K562 (cell line): ENCODE measurements around the gene ELP1. TPM values are rescaled to one million over a fixed set of nuclear protein-coding genes. Genes with fewer than 3 reads are reported as not detected.

Experiments
- ATAC-seq: fragments of 200-7000 bp; cut with Tn5 transposase; 3 replicates; pipeline ENCODE4 v1.9.1; 2020; ENCODE audit warnings: moderate library complexity
- BruUV-seq: library from RNA; stranded (reverse); fragments of 400-500 nt; replicated peaks from 2 replicates; lab custom pipeline; 2021; lab: Mats Ljungman, UMichigan
- CTCF ChIA-PET: fragments of 300-600 bp; formaldehyde crosslinking; extraction: SDS; loops from one replicate; lab custom pipeline; 2021; ENCODE audit warnings: low intra/inter-chr PET ratio; lab: Yijun Ruan, JAX
- POLR2A ChIA-PET: fragments of 300-600, 350-650 bp; sonication (Branson Sonifier 250); formaldehyde crosslinking; extraction: SDS; loops from one replicate; lab custom pipeline; 2021; ENCODE audit warnings: antibody characterized with exemption, inconsistent platforms; lab: Yijun Ruan, JAX
- DNase-seq, 4 experiments: peaks; one replicate each; pipeline versions ENCODE4 v3.0.0 to v3.0.0-alpha.2; 2011 to 2018; ENCODE audit warnings: low spot score in 3 of 4, mixed read lengths in 3 of 4; ENCODE audit errors: extremely low read depth in 1 of 4
- FAIRE-seq: peaks from 2 replicates; lab custom pipeline; 2011; peaks lifted over from hg19 to GRCh38; lab: Jason Lieb, UNC
- H2AFZ ChIP-seq: 2 replicates; pipeline ENCODE4 v1.6.0; 2011; ENCODE audit warnings: low read depth, low read length, control low read depth, inconsistent platforms
- H3K27ac ChIP-seq: fragments of 200-600 bp; 3 replicates; pipeline ENCODE4 v1.8.0; 2011; ENCODE audit warnings: low read depth, mild to moderate bottlenecking, control low read depth, inconsistent platforms, low read length, moderate library complexity, mixed read lengths; ENCODE audit errors: extremely low read depth
- H3K27me3 ChIP-seq, 2 experiments: fragments of 300-600 bp in 1 of 2; 2 replicates in 1 of 2; 3 replicates in 1 of 2; pipeline versions ENCODE4 v1.6.0 to v1.8.0; 2011; ENCODE audit warnings: inconsistent platforms in 2 of 2, low read length in 2 of 2, mild to moderate bottlenecking in 1 of 2, mixed read lengths in 1 of 2, moderate library complexity in 1 of 2; ENCODE audit not compliant: control insufficient read depth in 2 of 2, insufficient read depth in 2 of 2
- H3K36me3 ChIP-seq: fragments of 300-600 bp; 3 replicates; pipeline ENCODE4 v1.8.0; 2011; ENCODE audit warnings: mild to moderate bottlenecking, low read length, inconsistent platforms; ENCODE audit not compliant: control insufficient read depth, insufficient read depth
- H3K4me1 ChIP-seq, 2 experiments: fragments of 200-600 bp in 1 of 2; replicated peaks in 1 of 2; 2 replicates in 1 of 2; 3 replicates in 1 of 2; pipeline versions ENCODE4 v1.5.1 to v1.8.0; 2011; ENCODE audit warnings: inconsistent platforms in 2 of 2, low read length in 2 of 2, mild to moderate bottlenecking in 1 of 2, mixed read lengths in 1 of 2, moderate library complexity in 1 of 2; ENCODE audit not compliant: control insufficient read depth in 2 of 2, insufficient read depth in 2 of 2
- H3K4me2 ChIP-seq: 2 replicates; pipeline ENCODE4 v1.6.1; 2011; ENCODE audit warnings: low read length, control low read depth, inconsistent platforms, mixed read lengths; ENCODE audit not compliant: insufficient read depth
- H3K4me3 ChIP-seq: fragments of 200-600 bp; sonication (generic), shearing (Covaris generic); 2 replicates; pipeline ENCODE4 v1.5.1; 2016; ENCODE audit warnings: control low read depth, inconsistent platforms
- H3K79me2 ChIP-seq: fragments of 200-600 bp; 3 replicates; pipeline ENCODE4 v1.8.0; 2011; ENCODE audit warnings: low read length, inconsistent platforms; ENCODE audit not compliant: control insufficient read depth, insufficient read depth
- H3K9ac ChIP-seq, 2 experiments: 2 replicates each; pipeline versions ENCODE4 v1.6.0 to v1.6.1; 2011; ENCODE audit warnings: low read depth in 2 of 2, low read length in 2 of 2, control low read depth in 1 of 2, inconsistent platforms in 1 of 2, mild to moderate bottlenecking in 1 of 2, mixed read lengths in 1 of 2; ENCODE audit not compliant: insufficient read depth in 1 of 2
- H3K9me1 ChIP-seq: one replicate; pipeline ENCODE4 v1.6.0; 2011; ENCODE audit warnings: inconsistent platforms, mild to moderate bottlenecking, low read length, moderate library complexity; ENCODE audit not compliant: control insufficient read depth, insufficient read depth
- H3K9me3 ChIP-seq: replicated peaks from 2 replicates; pipeline ENCODE4 v1.5.1; 2011; ENCODE audit warnings: low read depth, low read length, inconsistent platforms; ENCODE audit not compliant: control insufficient read depth, insufficient read depth
- H4K20me1 ChIP-seq: replicated peaks from 2 replicates; pipeline ENCODE4 v1.6.1; 2011; ENCODE audit warnings: low read length, inconsistent platforms, mixed read lengths; ENCODE audit not compliant: control insufficient read depth, insufficient read depth
- BCLAF1 ChIP-seq, 2 experiments: fragments of 450-650 bp in 1 of 2; IDR thresholded peaks; 2 replicates each; pipeline ENCODE4 v1.6.1; 2011 to 2017; ENCODE audit warnings: low read depth in 2 of 2, antibody characterized with exemption in 1 of 2, borderline replicate concordance in 1 of 2, low read length in 1 of 2, mild to moderate bottlenecking in 1 of 2, mixed read lengths in 1 of 2; ENCODE audit not compliant: control insufficient read depth in 1 of 2
- CCAR2 ChIP-seq: fragments of 200-400 bp; formaldehyde crosslinking; IDR thresholded peaks from 2 replicates; pipeline ENCODE4 v1.6.1; 2017; ENCODE audit warnings: mild to moderate bottlenecking, low read depth, low read length
- HDAC6 ChIP-seq: IDR thresholded peaks from 2 replicates; pipeline ENCODE4 v1.6.1; 2012; ENCODE audit warnings: low read depth, mild to moderate bottlenecking, control low read depth, inconsistent platforms, low read length, moderate library complexity
- HLTF ChIP-seq: fragments of 450-650 bp; IDR thresholded peaks from 2 replicates; pipeline ENCODE4 v1.6.1; 2016
- HOXB6 ChIP-seq: fragments of 250-450 bp; sonication (Bioruptor Pico); IDR thresholded peaks from 2 replicates; pipeline ENCODE4 v1.5.1; 2022; ENCODE audit warnings: mild to moderate bottlenecking, borderline replicate concordance
- MITF ChIP-seq: IDR thresholded peaks from 2 replicates; pipeline ENCODE4 v1.6.1; 2014; ENCODE audit warnings: antibody characterized with exemption
- POLR2A ChIP-seq: fragments of 450-650 bp; conservative IDR thresholded peaks from 2 replicates; pipeline ENCODE4 v1.6.1; 2016
- PPARD ChIP-seq: fragments of 250-450 bp; sonication (Bioruptor Pico); IDR thresholded peaks from 2 replicates; pipeline ENCODE4 v1.8.0; 2022; ENCODE audit warnings: inconsistent platforms, mild to moderate bottlenecking, moderate library complexity
- SMAD3 ChIP-seq: fragments of 450-650 bp; formaldehyde crosslinking; conservative IDR thresholded peaks from 2 replicates; pipeline ENCODE4 v1.4.0; 2020; ENCODE audit warnings: mild to moderate bottlenecking
- XRCC5 ChIP-seq: fragments of 200-400 bp; formaldehyde crosslinking; IDR thresholded peaks from 2 replicates; pipeline ENCODE4 v1.6.1; 2017; ENCODE audit warnings: low read depth, mild to moderate bottlenecking, low read length
- YY1 ChIP-seq, 3 experiments: IDR thresholded peaks; 2 replicates each; pipeline ENCODE4 v1.6.1; 2011; ENCODE audit warnings: low read length in 2 of 3, mild to moderate bottlenecking in 2 of 3, moderate library complexity in 2 of 3, borderline replicate concordance in 1 of 3, control low read depth in 1 of 3, low read depth in 1 of 3; ENCODE audit not compliant: insufficient read depth in 3 of 3, insufficient replicate concordance in 2 of 3, control insufficient read depth in 1 of 3, insufficient read length in 1 of 3; ENCODE audit errors: extremely low read depth in 1 of 3
- ZNF717 ChIP-seq: fragments of 250-450 bp; sonication (Bioruptor Pico); IDR thresholded peaks from 2 replicates; pipeline ENCODE4 v1.5.0; 2021
- WGBS: fragments of 100-300 bp; shearing (Covaris generic); methylation state at CpG from one replicate; pipeline ENCODE4 v1.1.6; 2016; ENCODE audit warnings: low coverage, mixed read lengths; ENCODE audit not compliant: insufficient coverage; ENCODE audit errors: missing lambda C conversion rate; 5-methylcytosine and 5-hydroxymethylcytosine counted together
- in situ Hi-C: fragments of 300-500 bp; cut with MboI; formaldehyde crosslinking; loops from 4 replicates; pipeline ENCODE4 v1.15.0; 2018; ENCODE audit warnings: inconsistent platforms, mixed read lengths
- intact Hi-C: fragments of 100-400 bp; cut with micrococcal nuclease; formaldehyde crosslinking; loops from 2 replicates; pipeline ENCODE4 v1.14.2; 2022
- polyA plus RNA-seq, 8 experiments: library from polyadenylated mRNA; depleted of rRNA in 4 of 8; stranded (reverse) in 5 of 8; unstranded in 3 of 8; fragments of >200 nt; fragmentation: Nextera tagmentation in 2 of 8; fragmentation: Illumina TruSeq in 1 of 8; extraction: Ambion mirVana in 2 of 8; extraction: Trizol in 1 of 8; gene quantifications; 2 replicates each; pipeline versions ENCODE4 v1.2.1 to v1.2.3, GENCODE V29; 2011 to 2014; ENCODE audit warnings: inconsistent platforms in 1 of 8, missing spikeins in 1 of 8
- total RNA-seq, 7 experiments: library from RNA; depleted of rRNA in 6 of 7; stranded (reverse); fragments of >200 nt in 6 of 7; fragmentation: Illumina TruSeq in 2 of 7; extraction: Trizol in 2 of 7; gene quantifications; 2 replicates each; pipeline versions ENCODE4 v1.2.1 to v1.2.3, GENCODE V29; 2011 to 2021; ENCODE audit warnings: low replicate concordance in 1 of 7

Gene ELP1
- total and polyA plus RNA-seq, 9 of the 15 experiments (the other 6 are each of a cell fraction or from before 2014, with no cell fraction given), result 17.0 to 48.6 (median 39.7) TPM

GRCh38 chr9:108867116-108867515, 66.8 kb downstream of the ELP1 start:
- Histone ChIP-seq H3K4me2 (no peak overlapping the region), H4K20me1 (no peaks in the 10 kb centered on the region), H3K27me3 (no peaks in the 10 kb centered on the region; a peak in 1 of 5 replicates), H3K9ac (no peak overlapping the region)
- no peak for FAIRE-seq
- in situ Hi-C loops, result no loop called here
- intact Hi-C loops, result no loop called here
- CTCF ChIA-PET, result no interaction called here
- no peak for TF ChIP-seq HOXB6 (CRISPR knock-in tag)
- TF ChIP-seq MITF, result no peak
- no peak for TF ChIP-seq HDAC6
- TF ChIP-seq, all 486 proteins: peak for 0
- Histone ChIP-seq H3K27ac (no peak overlapping the region), H3K4me3 (no peak overlapping the region), H3K79me2 (no peaks in the 10 kb centered on the region), H3K36me3 (peaks cover 22% of the 10 kb centered on the region; the same call in 2 of the 3 replicates), H3K9me3 (no peaks in the 10 kb centered on the region), H3K4me1 (no peaks in the 10 kb centered on the region), H2AFZ (no peak overlapping the region), H3K9me1 (no peaks in the 10 kb centered on the region)
- POLR2A ChIA-PET, result interaction anchor here (0.6 to 0.9 kb wide), 3 partner anchors 22 to 290 kb away, joined by 3 read pairs; no protein-coding TSS in a partner anchor
- ATAC-seq (no peak), DNase-seq (no peak)
- BruUV-seq, result no TSS peak

- 48% methylated on average over 2 of the region's 2 CpGs for WGBS
- CTCF ChIA-PET, result no interaction called here
- H3K27me3 ChIP-seq, result no peaks in the 10 kb centered on the region; a peak in 1 of 5 replicates
- no peaks in the 10 kb centered on the region for H3K4me1 ChIP-seq
- no peak overlapping the region for H2AFZ ChIP-seq
- DNase-seq (no peak), ATAC-seq (no peak), FAIRE-seq (no peak)
- in situ Hi-C loops (no loop called here), intact Hi-C loops (no loop called here)
- no peaks in the 10 kb centered on the region for H3K9me1 ChIP-seq
- H3K27ac ChIP-seq, result no peak overlapping the region
- no peaks in the 10 kb centered on the region for H3K9me3 ChIP-seq
- H3K36me3 ChIP-seq, result peaks cover 18% of the 10 kb centered on the region; the same call in 2 of the 3 replicates
- H3K9ac ChIP-seq, result no peak overlapping the region
- no peak overlapping the region for H3K4me2 ChIP-seq
- H3K4me3 ChIP-seq, result no peak overlapping the region
- H3K79me2 ChIP-seq, result no peaks in the 10 kb centered on the region
- POLR2A ChIA-PET, result no interaction called here
- H4K20me1 ChIP-seq, result no peaks in the 10 kb centered on the region
- no TSS peak for BruUV-seq
- TF ChIP-seq HLTF (no peak), ZNF717 (CRISPR knock-in tag) (no peak), YY1 (IDR thresholded peaks at IDR 0.05; ENCODE audit: borderline replicate concordance in 1 of 3, control insufficient read depth in 1 of 3, extremely low read depth in 1 of 3, insufficient read depth in 3 of 3, insufficient read length in 1 of 3, insufficient replicate concordance in 2 of 3, low read depth in 1 of 3, low read length in 2 of 3) (no peak), CCAR2 (no peak), POLR2A (no peak), PPARD (CRISPR knock-in tag) (no peak), BCLAF1 (IDR thresholded peaks at IDR 0.05; ENCODE audit: borderline replicate concordance in 1 of 2, control insufficient read depth in 1 of 2, low read depth in 2 of 2, low read length in 1 of 2) (no peak), XRCC5 (no peak), SMAD3 (CRISPR knock-in tag) (no peak)
Observed at GRCh38 chr9:108866001-108866420, 67.9 kb downstream of the ELP1 start.
